Liver (tissue), 9 donors: ENCODE results near the gene ILK. TPM values are rescaled to one million over a fixed set of nuclear protein-coding genes. Genes with fewer than 3 reads are reported as not detected.

Experiments
- DNase-seq: peaks from one replicate; pipeline ENCODE4 v3.0.0-alpha.2; 2017; ENCODE audit warnings: low spot score
- H3K27ac ChIP-seq, 2 donors: one replicate each; pipeline ENCODE4 v1.7.0; 2013; ENCODE audit warnings: inconsistent platforms in 2 of 2, low read length in 2 of 2, control low read depth in 1 of 2, low read depth in 1 of 2, mild to moderate bottlenecking in 1 of 2
- H3K27me3 ChIP-seq, 4 donors: one replicate each; pipeline versions ENCODE4 v1.6.1 to v1.7.0; 2013; ENCODE audit warnings: low read length in 3 of 4, inconsistent platforms in 1 of 4, mild to moderate bottlenecking in 1 of 4, moderate library complexity in 1 of 4; ENCODE audit not compliant: control insufficient read depth in 4 of 4, insufficient read depth in 4 of 4
- H3K36me3 ChIP-seq, 4 donors: one replicate each; pipeline versions ENCODE4 v1.6.1 to v1.7.0; 2013; ENCODE audit warnings: low read length in 3 of 4, mild to moderate bottlenecking in 3 of 4, low read depth in 1 of 4, moderate library complexity in 1 of 4; ENCODE audit not compliant: control insufficient read depth in 4 of 4, insufficient read depth in 3 of 4
- H3K4me1 ChIP-seq, 4 donors: one replicate each; pipeline versions ENCODE4 v1.6.1 to v1.7.0; 2013; ENCODE audit warnings: low read length in 3 of 4, mild to moderate bottlenecking in 3 of 4, moderate library complexity in 1 of 4; ENCODE audit not compliant: control insufficient read depth in 4 of 4, insufficient read depth in 4 of 4
- H3K4me3 ChIP-seq, 3 donors: one replicate each; pipeline versions ENCODE4 v1.6.1 to v1.7.0; 2013; ENCODE audit warnings: low read length in 3 of 3, control low read depth in 1 of 3, low read depth in 1 of 3, mild to moderate bottlenecking in 1 of 3
- H3K9ac ChIP-seq, 2 donors: one replicate each; pipeline ENCODE4 v1.7.0; 2013; ENCODE audit warnings: low read length in 2 of 2, mild to moderate bottlenecking in 2 of 2, moderate library complexity in 2 of 2, control low read depth in 1 of 2, low read depth in 1 of 2
- H3K9me3 ChIP-seq, 4 donors: one replicate each; pipeline versions ENCODE4 v1.6.1 to v1.7.0; 2013; ENCODE audit warnings: low read length in 3 of 4; ENCODE audit not compliant: control insufficient read depth in 4 of 4
- ATF3 ChIP-seq: IDR thresholded peaks from 2 replicates; pipeline ENCODE4 v1.6.1; 2016; ENCODE audit warnings: antibody characterized with exemption
- EGR1 ChIP-seq, 2 donors: IDR thresholded peaks; 2 replicates each; pipeline ENCODE4 v1.6.1; 2016 to 2018; ENCODE audit warnings: antibody characterized with exemption in 2 of 2, low read depth in 2 of 2
- FOXA1 ChIP-seq: IDR thresholded peaks from 2 replicates; pipeline ENCODE4 v1.6.1; 2016; ENCODE audit warnings: antibody characterized with exemption
- FOXA2 ChIP-seq: IDR thresholded peaks from 2 replicates; pipeline ENCODE4 v1.6.1; 2016; ENCODE audit warnings: antibody characterized with exemption
- GABPA ChIP-seq, 2 donors: IDR thresholded peaks in 1 of 2; conservative IDR thresholded peaks in 1 of 2; 2 replicates each; pipeline ENCODE4 v1.6.1; 2016; ENCODE audit warnings: antibody characterized with exemption in 2 of 2, mild to moderate bottlenecking in 1 of 2, moderate library complexity in 1 of 2
- HNF4A ChIP-seq, 2 donors: conservative IDR thresholded peaks; 2 replicates each; pipeline ENCODE4 v1.6.1; 2016; ENCODE audit warnings: antibody characterized with exemption in 2 of 2, mild to moderate bottlenecking in 2 of 2
- HNF4G ChIP-seq: IDR thresholded peaks from 2 replicates; pipeline ENCODE4 v1.6.1; 2016; ENCODE audit warnings: antibody characterized with exemption
- JUND ChIP-seq, 2 donors: IDR thresholded peaks; 2 replicates each; pipeline ENCODE4 v1.6.1; 2016; ENCODE audit warnings: antibody characterized with exemption in 2 of 2
- MAX ChIP-seq: IDR thresholded peaks from 2 replicates; pipeline ENCODE4 v1.6.1; 2016; ENCODE audit warnings: antibody characterized with exemption
- NR2F2 ChIP-seq: IDR thresholded peaks from 2 replicates; pipeline ENCODE4 v1.6.1; 2016; ENCODE audit warnings: antibody characterized with exemption
- RAD21 ChIP-seq, 2 donors: IDR thresholded peaks; 2 replicates each; pipeline ENCODE4 v1.6.1; 2016; ENCODE audit warnings: antibody characterized with exemption in 2 of 2, mild to moderate bottlenecking in 2 of 2
- REST ChIP-seq: IDR thresholded peaks from 2 replicates; pipeline ENCODE4 v1.6.1; 2016; ENCODE audit warnings: antibody characterized with exemption, mild to moderate bottlenecking
- RXRA ChIP-seq, 2 donors: IDR thresholded peaks; 2 replicates each; pipeline ENCODE4 v1.6.1; 2017 to 2018; ENCODE audit warnings: antibody characterized with exemption in 2 of 2, mild to moderate bottlenecking in 1 of 2
- SP1 ChIP-seq: IDR thresholded peaks from 2 replicates; pipeline ENCODE4 v1.6.1; 2018; ENCODE audit warnings: antibody characterized with exemption, mild to moderate bottlenecking
- TAF1 ChIP-seq: conservative IDR thresholded peaks from 2 replicates; pipeline ENCODE4 v1.6.1; 2016; ENCODE audit warnings: antibody characterized with exemption, mild to moderate bottlenecking
- YY1 ChIP-seq: IDR thresholded peaks from 2 replicates; pipeline ENCODE4 v1.6.1; 2016; ENCODE audit warnings: antibody characterized with exemption, mild to moderate bottlenecking
- ZBTB33 ChIP-seq: IDR thresholded peaks from 2 replicates; pipeline ENCODE4 v1.6.1; 2016; ENCODE audit warnings: antibody characterized with exemption
- WGBS: extraction: QIAGEN DNeasy Blood & Tissue Kit; methylation state at CpG from one replicate; pipeline ENCODE4 v1.1.7; 2013; 5-methylcytosine and 5-hydroxymethylcytosine counted together
- polyA plus RNA-seq, 2 donors: library from polyadenylated mRNA; stranded (reverse) in 1 of 2; unstranded in 1 of 2; fragments of 200-250 nt in 1 of 2; fragments of >200 nt in 1 of 2; fragmentation: Nextera tagmentation in 1 of 2; extraction: Ambion mirVana in 1 of 2; gene quantifications; one replicate each; pipeline versions ENCODE4 v1.2.1 to v1.2.3, GENCODE V29; 2013 to 2015
- total RNA-seq, 2 donors: library from RNA; depleted of rRNA; stranded (reverse); fragments of >200 nt; gene quantifications; one replicate each; pipeline ENCODE4 v1.2.3, GENCODE V29; 2014
- TF ChIP-seq, protein P1 (sequence below): fragments of 150-350 bp; IDR thresholded peaks from 2 replicates; pipeline ENCODE4 v1.5.1; 2017; ENCODE audit warnings: improper control_type of control experiment, low read depth, low read length; ENCODE audit not compliant: missing input control
- donor health status: healthy.
- donor health status: healthy.
- donor health status: healthy.
- donor health status: healthy.
- donor health status: healthy.

Gene ILK
- total and polyA plus RNA-seq, 4 donors = 29.6 to 69.1 (median 48.2) TPM

DNA sequence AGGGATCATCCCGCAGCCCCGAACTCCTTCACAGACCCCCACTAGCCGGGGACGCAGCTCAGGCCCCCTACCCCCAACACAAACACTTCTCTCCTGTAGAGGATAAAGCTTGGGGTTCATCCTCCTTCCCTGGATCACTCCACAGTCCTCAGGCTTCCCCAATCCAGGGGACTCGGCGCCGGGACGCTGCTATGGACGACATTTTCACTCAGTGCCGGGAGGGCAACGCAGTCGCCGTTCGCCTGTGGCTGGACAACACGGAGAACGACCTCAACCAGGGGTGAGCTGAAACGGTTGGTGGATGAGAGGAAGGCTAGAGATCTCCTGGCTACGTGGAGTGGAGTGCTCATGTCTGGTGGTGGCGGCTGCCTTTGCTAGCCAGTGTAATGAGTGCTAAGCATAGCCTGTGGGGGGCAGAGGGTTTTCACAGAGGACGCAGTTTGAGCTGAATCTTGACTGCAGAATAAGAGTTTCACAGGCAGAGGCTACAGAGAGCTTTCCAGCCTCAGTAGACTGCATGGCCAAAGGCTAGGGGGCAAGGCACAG is 580 bp downstream of the ILK start:
- WGBS = under 1% methylated on average over 20 of the region's 20 CpGs
- Histone ChIP-seq H3K4me3 (peak overlapping the region; percentile 59 to 98 (median 70)), H3K27me3 (no peaks in the 10 kb centered on the region), H3K9ac (peak overlapping the region; percentile 41 to 95), H3K9me3 (no peaks in the 10 kb centered on the region), H3K36me3 (peaks cover 2 to 38% (median 24%) of the 10 kb centered on the region in 4 donors), H3K27ac (peak overlapping the region; percentile 66 to 94), H3K4me1 (peaks cover 7 to 62% (median 44%) of the 10 kb centered on the region in 4 donors)
- peak; percentile 66 for DNase-seq
- no peak for TF ChIP-seq HNF4A (conservative IDR thresholded peaks at IDR 0.05)
- peak; percentile 24 for TF ChIP-seq SP1
- peak in 1 of 2 donors; percentile 11 for TF ChIP-seq RXRA (IDR thresholded peaks at IDR 0.05)
- no peak for TF ChIP-seq ATF3
- no peak for TF ChIP-seq GABPA (IDR thresholded peaks at IDR 0.05 in 1 of 2, conservative IDR thresholded peaks at IDR 0.05 in 1 of 2)
- no peak for TF ChIP-seq FOXA2
- TF ChIP-seq NR2F2 = no peak
- TF ChIP-seq FOXA1 = no peak
- peak; percentile 56 to 64 for TF ChIP-seq RAD21 (IDR thresholded peaks at IDR 0.05)
- no peak for TF ChIP-seq ZBTB33
- TF ChIP-seq, protein P1, sequence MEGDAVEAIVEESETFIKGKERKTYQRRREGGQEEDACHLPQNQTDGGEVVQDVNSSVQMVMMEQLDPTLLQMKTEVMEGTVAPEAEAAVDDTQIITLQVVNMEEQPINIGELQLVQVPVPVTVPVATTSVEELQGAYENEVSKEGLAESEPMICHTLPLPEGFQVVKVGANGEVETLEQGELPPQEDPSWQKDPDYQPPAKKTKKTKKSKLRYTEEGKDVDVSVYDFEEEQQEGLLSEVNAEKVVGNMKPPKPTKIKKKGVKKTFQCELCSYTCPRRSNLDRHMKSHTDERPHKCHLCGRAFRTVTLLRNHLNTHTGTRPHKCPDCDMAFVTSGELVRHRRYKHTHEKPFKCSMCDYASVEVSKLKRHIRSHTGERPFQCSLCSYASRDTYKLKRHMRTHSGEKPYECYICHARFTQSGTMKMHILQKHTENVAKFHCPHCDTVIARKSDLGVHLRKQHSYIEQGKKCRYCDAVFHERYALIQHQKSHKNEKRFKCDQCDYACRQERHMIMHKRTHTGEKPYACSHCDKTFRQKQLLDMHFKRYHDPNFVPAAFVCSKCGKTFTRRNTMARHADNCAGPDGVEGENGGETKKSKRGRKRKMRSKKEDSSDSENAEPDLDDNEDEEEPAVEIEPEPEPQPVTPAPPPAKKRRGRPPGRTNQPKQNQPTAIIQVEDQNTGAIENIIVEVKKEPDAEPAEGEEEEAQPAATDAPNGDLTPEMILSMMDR = no peak
- TF ChIP-seq EGR1 (IDR thresholded peaks at IDR 0.05; ENCODE audit: low read depth in 2 of 2) = no peak
- no peak for TF ChIP-seq MAX
- no peak for TF ChIP-seq HNF4G
- no peak for TF ChIP-seq JUND (IDR thresholded peaks at IDR 0.05)
- peak; percentile 16 for TF ChIP-seq YY1
- peak; percentile 55 for TF ChIP-seq REST
- TF ChIP-seq TAF1 = peak; percentile 50
